Measurements from ENCODE around the gene STXBP5L. TPM values are rescaled to one million over a fixed set of nuclear protein-coding genes. Genes with fewer than 3 reads are reported as not detected.

Gene STXBP5L
- total and polyA plus RNA-seq, 12 donors: 0.60 to 8.4 (median 2.1) TPM

DNA sequence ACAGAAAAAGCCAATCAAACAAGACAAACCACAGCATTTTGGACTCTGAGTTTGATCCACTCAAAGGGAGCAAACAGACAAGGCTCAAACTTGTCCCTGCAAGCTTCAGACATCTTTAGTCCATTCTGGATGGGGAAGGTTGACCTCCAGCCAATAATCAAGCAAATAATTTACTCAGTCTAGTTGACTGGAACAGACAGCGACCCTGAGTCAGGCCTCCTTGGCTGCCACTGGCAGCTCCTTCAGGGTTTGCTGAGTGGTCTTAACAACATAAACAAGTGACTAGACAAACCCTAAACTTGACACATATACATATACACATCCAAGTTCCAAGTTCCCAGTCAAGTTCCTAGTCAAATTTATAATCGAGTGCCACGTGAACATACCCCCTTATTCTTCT, 323.9 kb downstream of the STXBP5L start:
- DNase-seq: no peak
- intact Hi-C loops (cut with DNase I): no loop called here
- TF ChIP-seq POLR2A (IDR thresholded peaks at IDR 0.05): no peak
- no peak for TF ChIP-seq CTCF (IDR thresholded peaks at IDR 0.05)
- Histone ChIP-seq H3K36me3 (replicated peaks in 1 of 2) (no peaks in the 10 kb centered on the region), H3K27me3 (no peaks in the 10 kb centered on the region), H3K4me1 (replicated peaks in 1 of 2) (no peaks in the 10 kb centered on the region), H3K4me3 (no peak overlapping the region), H3K27ac (no peak overlapping the region), H3K9me3 (replicated peaks in 1 of 3) (no peaks in the 10 kb centered on the region)
- 83 to 91% (median 86%) methylated on average over 3 of the region's 3 CpGs for WGBS, 4 donors

DNA sequence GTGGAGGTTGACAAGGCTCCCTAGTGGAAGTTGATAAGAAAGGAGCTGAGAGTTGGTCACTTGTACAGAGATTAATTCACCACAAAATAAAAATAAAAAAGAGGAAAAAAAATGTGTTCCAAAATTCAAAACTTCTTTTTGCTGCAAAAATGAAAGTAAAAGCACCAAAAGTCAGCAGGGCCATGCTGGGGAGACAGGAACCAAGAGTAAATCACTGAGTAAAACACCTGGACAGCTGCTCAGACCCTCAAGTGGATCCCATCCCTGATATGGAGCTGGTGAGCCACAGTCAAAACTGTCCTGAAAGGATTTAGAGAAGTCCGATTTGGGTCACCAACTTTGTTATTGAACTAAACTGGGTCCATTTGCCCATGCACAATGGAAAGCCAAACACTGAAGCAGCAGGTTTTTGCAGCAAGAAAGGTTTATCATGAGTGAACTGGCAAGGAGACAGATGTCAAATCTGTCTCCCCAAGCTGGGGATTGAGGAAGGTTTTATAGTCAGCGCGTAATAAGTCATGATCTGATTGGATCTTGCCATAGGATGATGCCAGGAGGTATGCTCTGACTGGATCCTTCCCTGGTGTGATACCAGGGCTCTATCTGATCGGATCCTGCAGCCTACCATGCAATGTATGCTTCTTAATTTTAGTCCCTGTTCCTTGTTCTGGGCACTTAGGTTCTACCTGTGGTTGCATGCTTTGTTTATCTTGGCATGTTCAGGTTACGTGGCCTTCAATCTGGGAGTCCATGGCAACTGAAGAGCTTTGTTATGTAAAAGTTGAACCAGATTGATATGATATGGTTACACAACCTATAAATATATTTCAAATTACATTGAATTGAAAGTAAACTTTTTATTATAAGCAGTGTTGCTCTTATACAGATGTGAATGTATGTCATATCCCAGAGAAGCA, 324.6 kb downstream of the STXBP5L start:
- intact Hi-C loops (cut with DNase I): no loop called here
- Histone ChIP-seq H3K4me3 (no peak overlapping the region), H3K9me3 (replicated peaks in 1 of 3) (no peaks in the 10 kb centered on the region), H3K36me3 (replicated peaks in 1 of 2) (no peaks in the 10 kb centered on the region), H3K27me3 (no peaks in the 10 kb centered on the region), H3K4me1 (replicated peaks in 1 of 2) (no peaks in the 10 kb centered on the region), H3K27ac (no peak overlapping the region)
- TF ChIP-seq CTCF (IDR thresholded peaks at IDR 0.05): no peak
- TF ChIP-seq POLR2A (IDR thresholded peaks at IDR 0.05): no peak
- 88 to 93% (median 89%) methylated on average over 4 to 5 of the region's 5 CpGs for WGBS, 4 donors
- DNase-seq: no peak

DNA sequence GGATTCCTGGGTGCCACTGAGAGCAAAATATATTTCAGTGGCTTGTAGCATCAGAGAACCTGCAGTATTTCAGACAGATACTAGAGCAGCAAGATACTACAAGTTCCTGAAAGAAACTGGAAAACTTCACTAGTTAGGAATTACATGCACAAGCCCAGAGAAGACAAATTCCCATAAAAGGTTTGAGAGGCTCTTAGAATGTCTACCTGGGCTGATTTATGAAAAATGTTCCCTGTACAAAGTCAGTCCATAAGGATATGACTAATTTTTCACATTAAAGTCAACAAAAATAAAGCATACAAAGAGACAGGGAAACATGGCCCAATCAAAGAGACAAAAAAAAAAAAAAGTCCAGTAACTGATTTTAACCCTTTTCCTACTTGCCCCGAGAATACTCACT, 335.2 kb downstream of the STXBP5L start:
- no peak overlapping the region for H3K27ac ChIP-seq
- intact Hi-C loops (cut with DNase I): no loop called here
- no peak overlapping the region for H3K4me3 ChIP-seq
- H3K27me3 ChIP-seq: no peaks in the 10 kb centered on the region
- no peak for DNase-seq
- TF ChIP-seq POLR2A (IDR thresholded peaks at IDR 0.05) (no peak), CTCF (IDR thresholded peaks at IDR 0.05) (no peak)
- no peaks in the 10 kb centered on the region for H3K9me3 ChIP-seq (replicated peaks in 1 of 3)
- WGBS, 4 donors: 77 to 94% (median 92%) methylated on average over 1 of the region's 1 CpG
- H3K36me3 ChIP-seq (replicated peaks in 1 of 2): no peaks in the 10 kb centered on the region
- no peaks in the 10 kb centered on the region for H3K4me1 ChIP-seq (replicated peaks in 1 of 2)

GRCh38 chr3:121252676-121253075, 344.7 kb downstream of the STXBP5L start:
- Histone ChIP-seq H3K4me1 (replicated peaks in 1 of 2) (no peaks in the 10 kb centered on the region), H3K27me3 (no peaks in the 10 kb centered on the region), H3K4me3 (no peak overlapping the region), H3K9me3 (replicated peaks in 1 of 3) (no peaks in the 10 kb centered on the region), H3K36me3 (replicated peaks in 1 of 2) (no peaks in the 10 kb centered on the region), H3K27ac (no peak overlapping the region)
- 50 to 66% (median 58%) methylated on average over 2 of the region's 2 CpGs for WGBS, 4 donors
- DNase-seq: no peak
- TF ChIP-seq CTCF (IDR thresholded peaks at IDR 0.05) (no peak), POLR2A (IDR thresholded peaks at IDR 0.05) (no peak)
- intact Hi-C loops (cut with DNase I): no loop called here
